Caki2 (cell line): Measurements from ENCODE around the gene SEC31A. TPM values are rescaled to one million over a fixed set of nuclear protein-coding genes. Genes with fewer than 3 reads are reported as not detected.
A peak's percentile ranks its signal among the peaks of the same experiment; 100 is the strongest.
"Not testable (repeated sequence)": the region's sequence is repeated elsewhere in the genome, so short reads cannot be mapped to it uniquely, and the experiment has no call there.

Experiments used
- DNase-seq: peaks from one replicate; pipeline ENCODE4 v3.0.0-alpha.2; 2015; ENCODE audit warnings: low read depth
- in situ Hi-C: cut with HindIII; loops from 2 replicates; pipeline ENCODE4 v1.10.0; 2016; ENCODE audit warnings: low sequenced_read_pairs, low pct_unique_long_range_greater_than_20kb, mixed read lengths
- total RNA-seq: library from RNA; depleted of rRNA; stranded (reverse); fragments of >200 nt; shearing (Covaris generic); gene quantifications from 2 replicates; pipeline ENCODE4 v1.2.3, GENCODE V29; 2014; ENCODE audit warnings: low replicate concordance

Gene SEC31A
- total RNA-seq, 1 experiment from 2014 or later: 88.7 TPM

DNA sequence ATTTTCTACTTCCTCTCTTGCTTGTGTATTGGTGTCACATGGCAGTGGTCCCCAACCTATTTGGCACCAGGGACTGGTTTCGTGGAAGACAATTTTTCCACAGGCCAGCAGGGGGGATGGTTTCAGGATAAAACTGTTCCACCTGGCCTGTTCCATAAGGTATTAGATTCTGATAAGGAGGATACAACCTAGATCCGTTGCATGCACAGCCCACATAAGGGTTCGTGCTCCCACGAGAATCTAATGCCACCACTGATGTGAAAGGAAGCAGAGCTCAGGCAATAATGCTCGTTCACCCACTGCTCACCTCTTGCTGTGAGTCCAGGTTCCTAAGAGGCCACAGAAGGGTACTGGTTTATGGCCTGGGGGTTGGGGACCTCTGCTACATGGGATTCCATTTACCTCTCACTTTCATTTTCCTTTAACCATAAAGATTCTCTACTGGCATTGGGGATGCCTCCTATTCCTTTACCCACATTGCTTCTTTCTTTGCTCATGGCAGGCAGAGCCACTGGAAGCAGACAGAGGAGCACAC is 38.1 kb downstream of the SEC31A start:
- no peak for DNase-seq
- in situ Hi-C loops: no loop called here

GRCh38 chr4:82851885-82852750 is 38.8 kb downstream of the SEC31A start:
- DNase-seq: no peak
- in situ Hi-C loops: no loop called here

DNA sequence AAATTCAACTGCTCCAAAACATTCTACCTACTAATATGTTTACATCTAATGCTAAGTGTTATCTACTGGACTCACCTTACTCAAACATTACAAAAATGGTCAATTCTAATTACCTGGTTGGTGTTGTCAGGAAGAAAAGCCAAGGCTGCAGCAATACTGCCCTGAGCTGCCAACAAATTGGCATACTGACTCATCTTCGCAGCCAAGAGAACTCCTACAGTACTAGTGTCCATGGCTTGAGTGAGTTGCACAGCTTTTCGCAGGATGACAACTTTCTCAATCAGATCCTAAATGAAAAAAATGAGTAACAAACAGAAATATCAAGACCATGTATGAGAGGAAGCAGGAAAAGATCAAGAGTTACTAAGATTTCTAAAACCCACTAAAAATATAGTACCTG is 39.6 kb downstream of the SEC31A start:
- no peak for DNase-seq
- in situ Hi-C loops: no loop called here

GRCh38 chr4:82850684-82851083 is 40.3 kb downstream of the SEC31A start:
- no peak for DNase-seq
- in situ Hi-C loops: no loop called here

DNA sequence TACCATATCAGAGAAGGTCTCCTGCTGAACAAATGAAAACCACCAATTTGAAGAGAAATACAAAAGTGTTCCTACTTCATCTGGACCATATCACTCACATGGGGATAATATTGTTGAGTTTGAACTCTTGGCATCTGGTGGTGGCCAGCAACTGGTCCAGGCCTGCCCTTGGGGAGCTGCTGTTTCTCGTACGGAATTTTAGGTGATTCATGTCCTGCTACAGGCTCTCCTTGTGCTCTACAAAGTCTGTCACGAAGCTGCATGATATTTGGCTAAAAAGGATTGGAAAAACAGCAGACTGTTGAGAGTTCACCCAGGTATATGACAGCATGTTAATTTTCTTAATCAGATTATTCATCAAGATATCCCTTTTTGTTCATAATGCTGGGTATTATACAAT is 42.2 kb downstream of the SEC31A start:
- no peak for DNase-seq
- in situ Hi-C loops: no loop called here

DNA sequence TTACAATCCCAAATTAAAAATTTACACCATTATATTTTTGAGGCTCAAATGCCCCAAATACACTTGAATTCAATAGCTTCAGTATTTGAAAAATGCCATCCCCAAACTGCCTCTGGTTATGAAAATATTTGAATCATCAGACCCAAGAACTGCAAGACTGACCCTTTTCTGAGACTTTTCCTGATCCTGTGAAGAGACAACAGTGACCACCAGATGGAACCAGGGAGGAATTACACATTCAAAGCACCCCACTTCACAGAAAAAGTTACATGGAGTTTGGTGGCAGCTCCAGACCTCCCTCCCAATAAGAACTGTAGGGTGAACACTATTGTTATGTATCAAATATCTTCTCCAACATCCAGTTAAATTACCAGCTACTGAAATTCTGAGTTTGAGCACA is 48.4 kb downstream of the SEC31A start:
- in situ Hi-C loops: no loop called here
- DNase-seq: no peak

GRCh38 chr4:82839624-82840023 is 51.3 kb downstream of the SEC31A start:
- in situ Hi-C loops: no loop called here
- DNase-seq: no peak

- DNase-seq: peak; percentile 50
- in situ Hi-C loops: no loop called here
Observed at GRCh38 chr4:82833696-82834313, 57.1 kb downstream of the SEC31A start.

- in situ Hi-C loops: not testable (repeated sequence)
Observed at GRCh38 chr4:82833060-82833459, 57.9 kb downstream of the SEC31A start.

GRCh38 chr4:82825425-82825824 is 65.5 kb downstream of the SEC31A start:
- in situ Hi-C loops: no loop called here
- DNase-seq: no peak

More at GRCh38 chr4:82833060-82833459, 57.9 kb downstream of the SEC31A start:
- not testable (repeated sequence) for DNase-seq

DNA sequence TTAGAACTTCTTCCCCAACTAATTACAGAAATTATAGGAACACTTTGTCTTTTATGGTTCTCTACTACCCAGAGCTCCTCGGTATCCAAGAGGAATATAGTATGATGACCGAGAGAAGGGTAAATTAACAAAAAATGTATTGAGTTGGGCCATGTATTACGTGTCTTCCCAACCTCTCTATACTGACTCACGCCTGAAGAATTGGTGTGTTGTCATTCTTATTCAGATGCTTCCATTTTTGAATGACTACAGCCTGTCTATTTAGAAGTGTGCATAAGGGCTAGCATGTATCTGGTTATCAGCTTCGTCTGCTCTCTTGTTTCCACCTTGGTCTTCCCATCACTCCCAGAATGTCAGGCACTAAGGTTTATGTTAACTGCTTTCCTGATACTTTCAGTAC is 67.9 kb downstream of the SEC31A start:
- in situ Hi-C loops: no loop called here
- no peak for DNase-seq

DNA sequence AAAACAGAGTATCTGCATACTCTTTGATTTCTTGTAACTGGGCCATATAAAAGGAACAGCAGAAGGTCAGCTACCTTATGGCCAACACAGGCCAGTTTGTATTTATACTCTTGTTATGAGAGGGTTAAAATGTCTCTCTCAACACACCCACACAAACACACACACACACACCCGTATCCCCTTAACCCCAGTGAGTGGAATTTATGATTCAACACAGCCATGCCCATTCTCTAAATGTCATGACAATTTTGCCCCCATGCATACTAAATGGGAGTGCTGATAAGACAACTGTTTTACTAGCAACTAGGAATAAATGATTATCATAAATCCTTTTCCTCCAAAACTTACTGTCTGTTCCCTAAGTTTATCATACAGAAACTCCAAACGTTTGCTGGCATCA is 70.3 kb downstream of the SEC31A start:
- in situ Hi-C loops: no loop called here
- no peak for DNase-seq

- in situ Hi-C loops: no loop called here
- no peak for DNase-seq
Observed at GRCh38 chr4:82818664-82819662, 72.0 kb downstream of the SEC31A start.

DNA sequence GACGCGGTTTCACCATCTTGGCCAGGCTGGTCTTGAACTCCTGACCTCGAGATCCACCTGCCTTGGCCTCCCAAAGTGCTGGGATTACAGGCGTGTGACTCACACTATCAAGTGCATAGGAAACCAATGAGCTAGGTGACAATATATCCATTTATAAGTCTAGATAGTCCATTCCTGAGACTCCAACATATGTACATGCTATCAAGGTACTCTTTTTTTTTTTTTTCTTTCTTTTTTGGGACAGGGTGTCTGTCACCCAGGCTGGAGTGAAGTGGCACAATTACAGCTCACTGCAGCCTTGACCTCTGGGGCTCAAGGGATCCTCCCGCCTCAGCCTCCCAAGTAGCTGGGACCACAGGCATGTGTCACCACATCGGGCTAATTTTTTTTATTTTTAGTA is 74.1 kb downstream of the SEC31A start:
- in situ Hi-C loops: not testable (repeated sequence)

GRCh38 chr4:82814034-82814433 is 76.9 kb downstream of the SEC31A start:
- in situ Hi-C loops: no loop called here
- no peak for DNase-seq

More for the DNA sequence above, 74.1 kb downstream of the SEC31A start:
- DNase-seq: not testable (repeated sequence)

- in situ Hi-C loops: no loop called here
- no peak for DNase-seq
Observed at GRCh38 chr4:82811838-82812341, 79.1 kb downstream of the SEC31A start.

GRCh38 chr4:82811392-82811791 is 79.6 kb downstream of the SEC31A start:
- DNase-seq: no peak
- in situ Hi-C loops: no loop called here

DNA sequence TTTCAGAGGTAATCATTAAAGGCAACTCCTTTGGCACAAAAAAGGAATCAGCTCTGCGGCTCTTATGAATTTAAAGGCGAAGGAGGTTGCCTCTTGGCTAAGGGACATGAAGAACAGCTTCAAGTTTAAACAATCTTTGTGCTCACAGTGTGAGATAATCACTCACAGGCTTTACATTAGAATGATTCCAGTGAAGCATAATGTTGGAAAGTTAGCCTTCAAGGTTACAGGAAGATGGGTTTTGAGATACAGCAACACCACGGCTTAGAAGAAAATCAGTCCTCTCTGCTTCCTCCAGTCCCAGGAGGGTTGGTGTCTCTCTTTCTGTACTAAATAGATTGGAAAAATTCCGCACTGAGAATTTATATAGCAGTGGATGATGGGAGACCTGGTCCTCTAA is 80.8 kb downstream of the SEC31A start:
- in situ Hi-C loops: no loop called here
- DNase-seq: no peak
